Panc1 (cell line): Measurements from ENCODE around the gene EED. TPM values are rescaled to one million over a fixed set of nuclear protein-coding genes. Genes with fewer than 3 reads are reported as not detected.

ENCODE experiments used
- ATAC-seq: fragments of 200-7000 bp; cut with Tn5 transposase; 2 replicates; pipeline ENCODE4 v1.9.1; 2020; ENCODE audit warnings: mild to moderate bottlenecking, moderate library complexity
- BruUV-seq: library from RNA; stranded (reverse); fragments of 400-500 nt; replicated peaks from 2 replicates; lab custom pipeline; 2021; lab: Mats Ljungman, UMichigan
- CTCF ChIA-PET: fragments of 300-600 bp; sonication (Branson Sonifier 250); formaldehyde crosslinking; loops from one replicate; lab custom pipeline; 2022; ENCODE audit warnings: antibody characterized with exemption; lab: Charles Lee
- POLR2A ChIA-PET: fragments of 300-600 bp; sonication (Branson Sonifier 250); formaldehyde crosslinking; loops from one replicate; lab custom pipeline; 2022; ENCODE audit warnings: antibody characterized with exemption; lab: Charles Lee
- DNase-seq: peaks from one replicate; pipeline ENCODE4 v3.0.0-alpha.2; 2010; ENCODE audit warnings: low read depth, low spot score
- H3K27ac ChIP-seq: 2 replicates; pipeline ENCODE4 v1.5.1; 2011; ENCODE audit warnings: mild to moderate bottlenecking, low read length, inconsistent platforms
- H3K27me3 ChIP-seq: fragments of 200-500 bp; sonication (Bioruptor generic); 2 replicates; pipeline ENCODE4 v1.6.0; 2014; ENCODE audit warnings: low read length, inconsistent platforms; ENCODE audit not compliant: control insufficient read depth, insufficient read depth
- H3K36me3 ChIP-seq: fragments of 200-500 bp; sonication (Bioruptor generic); 2 replicates; pipeline ENCODE4 v1.5.1; 2014; ENCODE audit warnings: inconsistent platforms, mild to moderate bottlenecking, low read length, moderate library complexity; ENCODE audit not compliant: control insufficient read depth, insufficient read depth
- H3K4me1 ChIP-seq: 2 replicates; pipeline ENCODE4 v1.5.1; 2011; ENCODE audit warnings: inconsistent platforms, mild to moderate bottlenecking, low read length, moderate library complexity; ENCODE audit not compliant: control insufficient read depth, insufficient read depth
- H3K4me3 ChIP-seq, 2 experiments: 2 replicates each; pipeline ENCODE4 v1.5.1; 2011 to 2012; ENCODE audit warnings: low read depth in 2 of 2, low read length in 2 of 2, mild to moderate bottlenecking in 2 of 2, inconsistent platforms in 1 of 2, moderate library complexity in 1 of 2
- H3K9me3 ChIP-seq: fragments of 200-500 bp; sonication (Bioruptor generic); 2 replicates; pipeline ENCODE4 v1.5.1; 2014; ENCODE audit warnings: low read depth, mild to moderate bottlenecking, inconsistent platforms, low read length, moderate library complexity; ENCODE audit not compliant: control insufficient read depth, insufficient read depth
- POLR2AphosphoS5 ChIP-seq: IDR thresholded peaks from 2 replicates; pipeline ENCODE4 v1.6.1; 2012; ENCODE audit warnings: mild to moderate bottlenecking, low read depth, low read length, moderate library complexity
- SIN3A ChIP-seq: IDR thresholded peaks from 2 replicates; pipeline ENCODE4 v1.6.1; 2012; ENCODE audit warnings: low read depth, mild to moderate bottlenecking, low read length, moderate library complexity, borderline replicate concordance; ENCODE audit not compliant: insufficient read depth
- TCF7L2 ChIP-seq: IDR thresholded peaks from 2 replicates; pipeline ENCODE4 v1.6.1; 2011; ENCODE audit warnings: mild to moderate bottlenecking, low read depth, low read length, inconsistent platforms
- in situ Hi-C: cut with HindIII; loops from 2 replicates; pipeline ENCODE4 v1.10.0; 2016; ENCODE audit warnings: low sequenced_read_pairs, low pct_unique_long_range_greater_than_20kb
- intact Hi-C: fragments of 100-400 bp; cut with micrococcal nuclease; formaldehyde crosslinking; loops from one replicate; pipeline ENCODE4 v1.10.0; 2022; ENCODE audit not compliant: unreplicated experiment
- total RNA-seq: library from RNA; stranded (reverse); gene quantifications from one replicate; pipeline ENCODE4 v1.2.1, GENCODE V29; 2021; ENCODE audit not compliant: unreplicated experiment
- TF ChIP-seq, protein P1 (sequence below), 2 experiments: IDR thresholded peaks; 2 replicates each; pipeline ENCODE4 v1.6.1; 2011 to 2012; ENCODE audit warnings: low read depth in 2 of 2, control low read depth in 1 of 2, low read length in 1 of 2, mild to moderate bottlenecking in 1 of 2, moderate library complexity in 1 of 2; ENCODE audit not compliant: insufficient read depth in 1 of 2
- TF ChIP-seq, protein P2 (sequence below): fragments of 450-650 bp; IDR thresholded peaks from 2 replicates; pipeline ENCODE4 v1.5.1; 2017; ENCODE audit warnings: mild to moderate bottlenecking

Gene EED
- total RNA-seq, 1 experiment from 2014 or later: 29.0 TPM

DNA sequence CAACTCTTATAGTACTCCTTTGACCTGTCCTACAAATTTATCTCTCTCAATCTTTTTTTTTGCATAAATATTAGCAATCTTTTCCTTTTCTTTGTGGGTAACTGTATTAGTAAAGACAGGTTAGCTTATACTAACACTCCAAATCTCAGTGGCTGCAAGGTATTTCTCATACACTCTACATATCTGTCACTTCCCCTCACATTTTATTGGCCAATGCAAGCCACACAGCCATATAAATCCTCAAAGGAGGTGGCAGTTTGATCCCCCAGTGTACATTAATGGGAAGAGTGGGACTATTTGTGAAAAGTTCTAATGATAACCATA, 42.6 kb upstream of the EED start:
- Histone ChIP-seq H3K36me3 (no peaks in the 10 kb centered on the region), H3K4me1 (no peaks in the 10 kb centered on the region), H3K4me3 (no peak overlapping the region), H3K27me3 (peaks cover 5% of the 10 kb centered on the region; the same call in 1 of the 2 replicates), H3K27ac (no peak overlapping the region), H3K9me3 (no peaks in the 10 kb centered on the region)
- DNase-seq: no peak
- BruUV-seq: no TSS peak
- intact Hi-C loops: no loop called here
- in situ Hi-C loops: no loop called here
- TF ChIP-seq, protein P1, sequence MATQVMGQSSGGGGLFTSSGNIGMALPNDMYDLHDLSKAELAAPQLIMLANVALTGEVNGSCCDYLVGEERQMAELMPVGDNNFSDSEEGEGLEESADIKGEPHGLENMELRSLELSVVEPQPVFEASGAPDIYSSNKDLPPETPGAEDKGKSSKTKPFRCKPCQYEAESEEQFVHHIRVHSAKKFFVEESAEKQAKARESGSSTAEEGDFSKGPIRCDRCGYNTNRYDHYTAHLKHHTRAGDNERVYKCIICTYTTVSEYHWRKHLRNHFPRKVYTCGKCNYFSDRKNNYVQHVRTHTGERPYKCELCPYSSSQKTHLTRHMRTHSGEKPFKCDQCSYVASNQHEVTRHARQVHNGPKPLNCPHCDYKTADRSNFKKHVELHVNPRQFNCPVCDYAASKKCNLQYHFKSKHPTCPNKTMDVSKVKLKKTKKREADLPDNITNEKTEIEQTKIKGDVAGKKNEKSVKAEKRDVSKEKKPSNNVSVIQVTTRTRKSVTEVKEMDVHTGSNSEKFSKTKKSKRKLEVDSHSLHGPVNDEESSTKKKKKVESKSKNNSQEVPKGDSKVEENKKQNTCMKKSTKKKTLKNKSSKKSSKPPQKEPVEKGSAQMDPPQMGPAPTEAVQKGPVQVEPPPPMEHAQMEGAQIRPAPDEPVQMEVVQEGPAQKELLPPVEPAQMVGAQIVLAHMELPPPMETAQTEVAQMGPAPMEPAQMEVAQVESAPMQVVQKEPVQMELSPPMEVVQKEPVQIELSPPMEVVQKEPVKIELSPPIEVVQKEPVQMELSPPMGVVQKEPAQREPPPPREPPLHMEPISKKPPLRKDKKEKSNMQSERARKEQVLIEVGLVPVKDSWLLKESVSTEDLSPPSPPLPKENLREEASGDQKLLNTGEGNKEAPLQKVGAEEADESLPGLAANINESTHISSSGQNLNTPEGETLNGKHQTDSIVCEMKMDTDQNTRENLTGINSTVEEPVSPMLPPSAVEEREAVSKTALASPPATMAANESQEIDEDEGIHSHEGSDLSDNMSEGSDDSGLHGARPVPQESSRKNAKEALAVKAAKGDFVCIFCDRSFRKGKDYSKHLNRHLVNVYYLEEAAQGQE (IDR thresholded peaks at IDR 0.05; ENCODE audit: insufficient read depth in 1 of 2, low read depth in 2 of 2, low read length in 1 of 2): no peak
- TF ChIP-seq TCF7L2 (no peak), POLR2AphosphoS5 (no peak)
- CTCF ChIA-PET: no interaction called here
- no peak for ATAC-seq
- POLR2A ChIA-PET: interaction anchor here (0.7 kb wide), 1 partner anchor 77 kb away, joined by 3 read pairs; no protein-coding TSS in a partner anchor

DNA sequence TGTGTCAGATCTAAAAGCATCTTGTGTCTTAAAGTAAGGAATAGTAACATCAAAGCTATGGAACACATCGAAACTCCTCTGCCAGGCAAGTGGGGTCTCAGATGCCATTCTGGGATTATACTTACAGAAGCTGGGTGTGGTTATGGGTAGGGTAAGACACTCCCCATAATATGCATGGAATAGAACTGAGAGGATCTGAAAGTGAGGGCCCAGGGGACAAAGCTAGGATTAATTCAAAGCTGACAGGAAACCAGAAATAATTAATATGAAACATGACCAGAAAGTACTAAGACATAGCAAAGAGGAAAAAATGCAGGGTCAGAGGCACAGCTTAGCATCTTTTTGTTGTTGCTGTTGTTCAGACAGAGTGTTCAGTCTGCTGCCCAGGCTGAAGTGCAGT, 40.2 kb upstream of the EED start:
- no TSS peak for BruUV-seq
- intact Hi-C loops (no loop called here), in situ Hi-C loops (no loop called here)
- no peak for ATAC-seq
- no peaks in the 10 kb centered on the region for H3K4me1 ChIP-seq
- no peak for DNase-seq
- POLR2A ChIA-PET: no interaction called here
- H3K27me3 ChIP-seq: no peaks in the 10 kb centered on the region
- no peaks in the 10 kb centered on the region for H3K36me3 ChIP-seq
- no peaks in the 10 kb centered on the region for H3K9me3 ChIP-seq
- no peak overlapping the region for H3K27ac ChIP-seq
- CTCF ChIA-PET: no interaction called here
- TF ChIP-seq, protein P2, sequence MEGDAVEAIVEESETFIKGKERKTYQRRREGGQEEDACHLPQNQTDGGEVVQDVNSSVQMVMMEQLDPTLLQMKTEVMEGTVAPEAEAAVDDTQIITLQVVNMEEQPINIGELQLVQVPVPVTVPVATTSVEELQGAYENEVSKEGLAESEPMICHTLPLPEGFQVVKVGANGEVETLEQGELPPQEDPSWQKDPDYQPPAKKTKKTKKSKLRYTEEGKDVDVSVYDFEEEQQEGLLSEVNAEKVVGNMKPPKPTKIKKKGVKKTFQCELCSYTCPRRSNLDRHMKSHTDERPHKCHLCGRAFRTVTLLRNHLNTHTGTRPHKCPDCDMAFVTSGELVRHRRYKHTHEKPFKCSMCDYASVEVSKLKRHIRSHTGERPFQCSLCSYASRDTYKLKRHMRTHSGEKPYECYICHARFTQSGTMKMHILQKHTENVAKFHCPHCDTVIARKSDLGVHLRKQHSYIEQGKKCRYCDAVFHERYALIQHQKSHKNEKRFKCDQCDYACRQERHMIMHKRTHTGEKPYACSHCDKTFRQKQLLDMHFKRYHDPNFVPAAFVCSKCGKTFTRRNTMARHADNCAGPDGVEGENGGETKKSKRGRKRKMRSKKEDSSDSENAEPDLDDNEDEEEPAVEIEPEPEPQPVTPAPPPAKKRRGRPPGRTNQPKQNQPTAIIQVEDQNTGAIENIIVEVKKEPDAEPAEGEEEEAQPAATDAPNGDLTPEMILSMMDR: no peak
- TF ChIP-seq, protein P1 (IDR thresholded peaks at IDR 0.05; ENCODE audit: insufficient read depth in 1 of 2, low read depth in 2 of 2, low read length in 1 of 2): no peak
- no peak for TF ChIP-seq POLR2AphosphoS5
- no peak for TF ChIP-seq SIN3A
- no peak for TF ChIP-seq TCF7L2
- no peak overlapping the region for H3K4me3 ChIP-seq
